H9 (cell line): Measurements from ENCODE around the gene DHRS4L2. TPM values are rescaled to one million over a fixed set of nuclear protein-coding genes. Genes with fewer than 3 reads are reported as not detected.
"Not testable (repeated sequence)": the region's sequence is repeated elsewhere in the genome, so short reads cannot be mapped to it uniquely, and the experiment has no call there.

Experiments
- DNase-seq: peaks from one replicate; pipeline ENCODE4 v3.0.0-alpha.2; 2017
- H2AFZ ChIP-seq: one replicate; pipeline ENCODE4 v1.6.1; 2013; ENCODE audit warnings: mild to moderate bottlenecking, low read length, control low read depth, moderate library complexity
- H2AK5ac ChIP-seq: 2 replicates; pipeline ENCODE4 v1.6.1; 2013; ENCODE audit warnings: low read length, control low read depth, mixed read lengths; ENCODE audit not compliant: insufficient read length
- H2BK120ac ChIP-seq: one replicate; pipeline ENCODE4 v1.6.1; 2013; ENCODE audit warnings: low read depth, mild to moderate bottlenecking, low read length, control low read depth, inconsistent platforms; ENCODE audit not compliant: poor library complexity, severe bottlenecking
- H2BK12ac ChIP-seq: 2 replicates; pipeline ENCODE4 v1.6.1; 2013; ENCODE audit warnings: low read length, control low read depth, mixed read lengths, low read depth; ENCODE audit not compliant: insufficient read length
- H2BK15ac ChIP-seq: 2 replicates; pipeline ENCODE4 v1.6.1; 2013; ENCODE audit warnings: low read depth, low read length, control low read depth
- H2BK20ac ChIP-seq: one replicate; pipeline ENCODE4 v1.6.1; 2013; ENCODE audit warnings: low read depth, mild to moderate bottlenecking, low read length, control low read depth, inconsistent platforms; ENCODE audit not compliant: poor library complexity, severe bottlenecking
- H2BK5ac ChIP-seq: 2 replicates; pipeline ENCODE4 v1.6.1; 2013; ENCODE audit warnings: low read length, control low read depth, mixed read lengths; ENCODE audit not compliant: insufficient read length
- H3K14ac ChIP-seq: 2 replicates; pipeline ENCODE4 v1.6.1; 2013; ENCODE audit warnings: low read length, control low read depth; ENCODE audit not compliant: insufficient read depth
- H3K18ac ChIP-seq: 2 replicates; pipeline ENCODE4 v1.6.1; 2013; ENCODE audit warnings: low read depth, mild to moderate bottlenecking, mixed read lengths, low read length, control low read depth; ENCODE audit not compliant: insufficient read length
- H3K23ac ChIP-seq: 2 replicates; pipeline ENCODE4 v1.6.1; 2013; ENCODE audit warnings: low read length, control low read depth, mixed read lengths, low read depth; ENCODE audit not compliant: insufficient read length
- H3K23me2 ChIP-seq: 2 replicates; pipeline ENCODE4 v1.6.1; 2013; ENCODE audit warnings: low read depth, mild to moderate bottlenecking, mixed read lengths, low read length, control low read depth; ENCODE audit not compliant: insufficient read length, poor library complexity, severe bottlenecking
- H3K27ac ChIP-seq: 2 replicates; pipeline ENCODE4 v1.5.1; 2013; ENCODE audit warnings: low read length, control low read depth, mixed read lengths, low read depth; ENCODE audit not compliant: insufficient read length
- H3K27me3 ChIP-seq: 2 replicates; pipeline ENCODE4 v1.6.1; 2013; ENCODE audit warnings: low read length, control low read depth, inconsistent platforms; ENCODE audit not compliant: insufficient read depth
- H3K4ac ChIP-seq: 2 replicates; pipeline ENCODE4 v1.6.1; 2013; ENCODE audit warnings: low read depth, mild to moderate bottlenecking, control low read depth, inconsistent platforms, low read length, moderate library complexity
- H3K4me1 ChIP-seq: 2 replicates; pipeline ENCODE4 v1.6.1; 2013; ENCODE audit warnings: low read length, control low read depth, inconsistent platforms; ENCODE audit not compliant: insufficient read depth
- H3K4me2 ChIP-seq: 2 replicates; pipeline ENCODE4 v1.6.1; 2013; ENCODE audit warnings: low read length, control low read depth, mixed read lengths; ENCODE audit not compliant: insufficient read length, insufficient read depth
- H3K56ac ChIP-seq: 2 replicates; pipeline ENCODE4 v1.6.1; 2013; ENCODE audit warnings: low read depth, mild to moderate bottlenecking, mixed read lengths, low read length, control low read depth; ENCODE audit not compliant: insufficient read length
- H3K79me1 ChIP-seq: 2 replicates; pipeline ENCODE4 v1.6.1; 2013; ENCODE audit warnings: low read depth, mild to moderate bottlenecking, moderate library complexity, low read length, control low read depth, inconsistent platforms; ENCODE audit not compliant: insufficient read depth, poor library complexity, severe bottlenecking
- H3K79me2 ChIP-seq: 2 replicates; pipeline ENCODE4 v1.6.1; 2013; ENCODE audit warnings: low read length, control low read depth, inconsistent platforms; ENCODE audit not compliant: insufficient read depth
- H3K9ac ChIP-seq: 2 replicates; pipeline ENCODE4 v1.6.1; 2013; ENCODE audit warnings: low read length, control low read depth, mixed read lengths; ENCODE audit not compliant: insufficient read length; ENCODE audit errors: extremely low read depth
- H3K9me3 ChIP-seq: one replicate; pipeline ENCODE4 v1.6.1; 2013; ENCODE audit warnings: low read depth, low read length, inconsistent platforms; ENCODE audit not compliant: control insufficient read depth
- H3T11ph ChIP-seq: one replicate; pipeline ENCODE4 v1.6.1; 2013; ENCODE audit warnings: mild to moderate bottlenecking, low read length, control low read depth, inconsistent platforms
- H4K20me1 ChIP-seq: one replicate; pipeline ENCODE4 v1.6.1; 2013; ENCODE audit not compliant: control insufficient read depth, insufficient read length, insufficient read depth
- H4K5ac ChIP-seq: 2 replicates; pipeline ENCODE4 v1.6.1; 2013; ENCODE audit warnings: low read depth, mild to moderate bottlenecking, mixed read lengths, low read length, control low read depth; ENCODE audit not compliant: insufficient read length
- H4K8ac ChIP-seq: replicated peaks from 2 replicates; pipeline ENCODE4 v1.6.1; 2013; ENCODE audit warnings: low read length, control low read depth, mixed read lengths, low read depth; ENCODE audit not compliant: insufficient read length
- H4K91ac ChIP-seq: 2 replicates; pipeline ENCODE4 v1.6.1; 2013; ENCODE audit warnings: low read depth, mild to moderate bottlenecking, moderate library complexity, mixed read lengths, low read length, control low read depth; ENCODE audit not compliant: insufficient read length
- H3K27ac Mint-ChIP-seq, 3 experiments: 2 replicates in 2 of 3; 3 replicates in 1 of 3; pipeline ENCODE4 v1.8.0; 2020 to 2021; ENCODE audit warnings: mixed read lengths in 3 of 3, mild to moderate bottlenecking in 1 of 3, moderate library complexity in 1 of 3
- H3K27me3 Mint-ChIP-seq: 2 replicates; pipeline ENCODE4 v1.8.0; 2021; ENCODE audit warnings: low read depth, mild to moderate bottlenecking, moderate library complexity, mixed read lengths
- H3K36me3 Mint-ChIP-seq, 3 experiments: 2 replicates in 2 of 3; 3 replicates in 1 of 3; pipeline ENCODE4 v1.8.0; 2020 to 2021; ENCODE audit warnings: low read depth in 3 of 3, mixed read lengths in 3 of 3; ENCODE audit not compliant: insufficient read depth in 1 of 3
- H3K4me1 Mint-ChIP-seq, 2 experiments: 2 replicates each; pipeline ENCODE4 v1.8.0; 2020; ENCODE audit warnings: mixed read lengths in 2 of 2
- H3K4me3 Mint-ChIP-seq, 2 experiments: 2 replicates in 1 of 2; 3 replicates in 1 of 2; pipeline ENCODE4 v1.8.0; 2020 to 2021; ENCODE audit warnings: mild to moderate bottlenecking in 2 of 2, mixed read lengths in 2 of 2, moderate library complexity in 1 of 2
- H3K9me3 Mint-ChIP-seq, 2 experiments: 2 replicates in 1 of 2; 3 replicates in 1 of 2; pipeline ENCODE4 v1.8.0; 2020; ENCODE audit warnings: mild to moderate bottlenecking in 2 of 2, mixed read lengths in 2 of 2, moderate library complexity in 1 of 2
- CTCF ChIP-seq: fragments of 200-600 bp; sonication (generic); conservative IDR thresholded peaks from 3 replicates; pipeline ENCODE4 v1.8.0; 2021; ENCODE audit warnings: antibody characterized with exemption, mild to moderate bottlenecking
- WGBS: extraction: QIAGEN DNeasy Blood & Tissue Kit; methylation state at CpG from one replicate; pipeline ENCODE4 v1.1.7; 2013; ENCODE audit warnings: missing lambda C conversion rate, low lambda C conversion rate, mixed read lengths; ENCODE audit not compliant: insufficient read length; ENCODE audit errors: extremely low coverage; 5-methylcytosine and 5-hydroxymethylcytosine counted together
- total RNA-seq: library from RNA; stranded (reverse); gene quantifications from 2 replicates; pipeline ENCODE4 v1.2.1, GENCODE V29; 2021

Gene DHRS4L2
- total RNA-seq, 1 experiment from 2014 or later, result 10.2 TPM

GRCh38 chr14:24042746-24043145 is 54.0 kb downstream of the DHRS4L2 start:
- Histone ChIP-seq H3K27ac (no peak overlapping the region), H3K27me3 (no peaks in the 10 kb centered on the region), H3K4me2 (no peak overlapping the region), H3K9ac (no peak overlapping the region), H4K20me1 (no peaks in the 10 kb centered on the region), H3K14ac (no peak overlapping the region), H4K8ac (no peak overlapping the region), H3K56ac (no peak overlapping the region), H3K18ac (no peak overlapping the region), H3K9me3 (no peaks in the 10 kb centered on the region), H2BK12ac (no peak overlapping the region), H4K5ac (no peak overlapping the region), H2BK120ac (no peak overlapping the region), H3T11ph (no peak overlapping the region), H2BK15ac (no peak overlapping the region), H3K79me2 (no peaks in the 10 kb centered on the region), H3K79me1 (no peaks in the 10 kb centered on the region), H3K23ac (no peak overlapping the region), H2BK5ac (no peak overlapping the region), H3K23me2 (no peaks in the 10 kb centered on the region), H2AFZ (no peak overlapping the region), H4K91ac (no peak overlapping the region), H3K4ac (no peak overlapping the region), H3K4me1 (no peaks in the 10 kb centered on the region), H2AK5ac (no peak overlapping the region), H2BK20ac (no peak overlapping the region)
- TF ChIP-seq CTCF, result no peak
- Mint-ChIP-seq H3K27me3 (peaks cover 12% of the 10 kb centered on the region), H3K27ac (no peak overlapping the region), H3K4me3 (no peak overlapping the region), H3K9me3 (no peaks in the 10 kb centered on the region; a peak in 2 of 5 replicates), H3K36me3 (0 out of 7 replicates have a peak, but pooled peaks cover 0 to 2% (median 0%) of the 10 kb centered on the region in 3 experiments), H3K4me1 (peaks cover 3 to 6% of the 10 kb centered on the region in 2 experiments; a peak in 3 of 4 replicates)
- no CpG with 5 or more reads among the region's 5 CpGs for WGBS
- DNase-seq, result no peak

GRCh38 chr14:24049002-24049401 is 60.3 kb downstream of the DHRS4L2 start:
- no CpG with 5 or more reads among the region's 2 CpGs for WGBS
- H3T11ph ChIP-seq, result not testable (repeated sequence)
- H3K27me3 Mint-ChIP-seq, result peaks cover 15% of the 10 kb centered on the region

More at GRCh38 chr14:24049002-24049401, 60.3 kb downstream of the DHRS4L2 start:
- H3K14ac ChIP-seq, H3K9ac ChIP-seq, H3K23ac ChIP-seq, H3K4me3 Mint-ChIP-seq, H2BK5ac ChIP-seq, H4K91ac ChIP-seq, H3K79me1 ChIP-seq, H3K23me2 ChIP-seq, H3K4ac ChIP-seq, H2BK12ac ChIP-seq, H4K20me1 ChIP-seq, H3K9me3 Mint-ChIP-seq, H2AFZ ChIP-seq, H3K27ac ChIP-seq, H3K27ac Mint-ChIP-seq, DNase-seq, H2BK120ac ChIP-seq, H3K27me3 ChIP-seq, H3K4me1 ChIP-seq, H4K5ac ChIP-seq, H3K18ac ChIP-seq, H3K4me2 ChIP-seq, H4K8ac ChIP-seq, H3K56ac ChIP-seq, H3K36me3 Mint-ChIP-seq, H2BK20ac ChIP-seq, H3K9me3 ChIP-seq, H2BK15ac ChIP-seq, H3K79me2 ChIP-seq, H2AK5ac ChIP-seq: not testable (repeated sequence)
- peaks cover 15 to 23% of the 10 kb centered on the region in 2 experiments for H3K4me1 Mint-ChIP-seq
